Measurements from ENCODE around the gene DOC2A. TPM values are rescaled to one million over a fixed set of nuclear protein-coding genes. Genes with fewer than 3 reads are reported as not detected.

DOC2A gene
- total RNA-seq, 1 donor from 2014 or later, result 3.1 TPM

DNA sequence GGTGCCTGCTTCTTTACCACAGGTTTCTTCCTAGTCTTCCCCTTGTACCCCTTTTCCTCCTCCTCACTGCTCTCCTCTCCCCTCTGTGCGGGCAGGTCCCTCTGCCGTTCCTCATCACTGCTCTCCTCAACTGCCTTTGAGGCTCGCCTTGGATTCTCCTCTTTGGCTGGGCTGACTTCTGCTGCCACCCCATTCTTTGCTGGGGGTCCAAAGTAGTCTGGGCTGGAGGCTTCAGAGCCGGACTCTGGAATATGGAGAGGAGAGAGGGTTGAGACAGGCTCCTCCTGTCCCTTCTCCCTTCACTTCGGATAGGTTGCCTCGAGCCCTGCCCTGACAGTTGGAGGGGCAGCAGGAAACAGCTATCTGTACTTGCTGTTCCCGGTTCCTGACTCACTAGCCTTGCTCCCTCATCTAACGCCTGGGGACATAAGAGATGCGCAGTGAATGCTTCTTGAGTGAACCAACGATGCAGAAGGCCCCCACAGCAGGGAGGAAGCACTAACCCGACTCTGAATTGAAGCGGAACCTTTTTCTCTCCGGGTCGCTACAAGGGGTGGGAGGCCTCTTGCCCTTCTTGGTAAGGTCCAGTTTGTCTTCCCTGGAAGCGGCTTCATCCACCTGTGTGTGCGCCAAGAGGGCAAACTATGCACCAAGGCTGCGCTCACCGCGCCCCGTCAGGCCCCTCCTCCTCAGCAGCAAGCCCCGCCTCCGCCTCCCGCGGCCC lies 16.1 kb downstream of the DOC2A start:
- TF ChIP-seq, protein P1, sequence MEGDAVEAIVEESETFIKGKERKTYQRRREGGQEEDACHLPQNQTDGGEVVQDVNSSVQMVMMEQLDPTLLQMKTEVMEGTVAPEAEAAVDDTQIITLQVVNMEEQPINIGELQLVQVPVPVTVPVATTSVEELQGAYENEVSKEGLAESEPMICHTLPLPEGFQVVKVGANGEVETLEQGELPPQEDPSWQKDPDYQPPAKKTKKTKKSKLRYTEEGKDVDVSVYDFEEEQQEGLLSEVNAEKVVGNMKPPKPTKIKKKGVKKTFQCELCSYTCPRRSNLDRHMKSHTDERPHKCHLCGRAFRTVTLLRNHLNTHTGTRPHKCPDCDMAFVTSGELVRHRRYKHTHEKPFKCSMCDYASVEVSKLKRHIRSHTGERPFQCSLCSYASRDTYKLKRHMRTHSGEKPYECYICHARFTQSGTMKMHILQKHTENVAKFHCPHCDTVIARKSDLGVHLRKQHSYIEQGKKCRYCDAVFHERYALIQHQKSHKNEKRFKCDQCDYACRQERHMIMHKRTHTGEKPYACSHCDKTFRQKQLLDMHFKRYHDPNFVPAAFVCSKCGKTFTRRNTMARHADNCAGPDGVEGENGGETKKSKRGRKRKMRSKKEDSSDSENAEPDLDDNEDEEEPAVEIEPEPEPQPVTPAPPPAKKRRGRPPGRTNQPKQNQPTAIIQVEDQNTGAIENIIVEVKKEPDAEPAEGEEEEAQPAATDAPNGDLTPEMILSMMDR (IDR thresholded peaks at IDR 0.05), result no peak
- TF ChIP-seq EZH2phosphoT487 (IDR thresholded peaks at IDR 0.05) (no peak), EZH2 (IDR thresholded peaks at IDR 0.05) (no peak)
- Histone ChIP-seq H2AFZ (replicated peaks) (peak overlapping the region; percentile 99), H3K4me2 (peak overlapping the region; percentile 78), H3K36me3 (no peaks in the 10 kb centered on the region), H3K79me2 (ENCODE audit: low read depth) (peaks cover 12% of the 10 kb centered on the region), H3K9me3 (ENCODE audit: low read depth) (no peaks in the 10 kb centered on the region), H3F3A (ENCODE audit: low read depth) (peaks cover 20% of the 10 kb centered on the region), H3K27me3 (no peaks in the 10 kb centered on the region), H3K27ac (no peak overlapping the region), H3K4me1 (peaks cover 12% of the 10 kb centered on the region), H4K20me1 (ENCODE audit: low read depth) (no peaks in the 10 kb centered on the region), H3K4me3 (peak overlapping the region; percentile 80), H3K9ac (no peak overlapping the region)
- H3K36me3 Mint-ChIP-seq, result peaks cover 10% of the 10 kb centered on the region
- peaks cover 26% of the 10 kb centered on the region for H3K4me1 Mint-ChIP-seq
- no peak for DNase-seq (ENCODE audit: low spot score)
- peak overlapping the region; percentile 97 for H3K4me3 Mint-ChIP-seq
- H3K27me3 Mint-ChIP-seq (ENCODE audit: insufficient read depth, low read depth), result peaks cover 12% of the 10 kb centered on the region
- H3K27ac Mint-ChIP-seq, result peak overlapping the region; percentile 72
- H3K9me3 Mint-ChIP-seq, result no peaks in the 10 kb centered on the region

DNA sequence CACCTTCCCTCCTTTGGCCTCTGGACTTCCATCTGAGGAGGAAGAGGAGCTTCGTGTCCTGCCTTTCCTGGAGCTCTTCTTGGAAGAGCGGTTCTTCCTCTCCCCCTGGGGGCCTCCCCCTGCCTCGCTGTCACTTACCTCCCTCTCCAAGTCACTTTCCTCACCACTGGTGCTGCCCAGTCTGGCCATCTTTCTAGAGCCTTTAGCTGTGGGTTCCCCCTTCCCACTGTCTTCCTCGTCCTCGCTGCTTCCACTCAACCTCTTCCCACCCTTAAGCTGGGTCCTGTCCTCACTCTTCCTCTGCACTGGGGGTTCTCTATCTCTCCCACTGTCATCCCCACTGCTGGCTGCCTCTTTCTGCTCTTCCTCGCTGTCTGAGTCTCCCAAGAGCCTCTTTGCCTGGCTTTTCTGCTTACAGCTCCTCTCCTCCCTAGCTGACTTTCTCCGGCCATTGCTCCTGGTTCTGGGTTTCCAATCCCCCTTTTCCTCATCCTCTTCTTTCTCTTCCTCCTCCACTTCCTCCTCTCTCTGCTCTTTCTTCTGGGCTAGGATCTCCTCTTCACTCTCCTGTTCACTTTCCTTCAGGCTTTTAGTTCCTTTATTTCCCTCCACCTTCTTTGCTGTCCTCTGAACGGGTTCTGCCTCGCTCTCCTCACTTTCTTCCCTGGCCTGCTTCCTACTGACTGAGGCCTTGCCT lies 16.8 kb downstream of the DOC2A start:
- peaks cover 20% of the 10 kb centered on the region for H3F3A ChIP-seq (ENCODE audit: low read depth)
- peak overlapping the region; percentile 80 for H3K4me3 ChIP-seq
- Mint-ChIP-seq H3K36me3 (peaks cover 11% of the 10 kb centered on the region), H3K27ac (no peak overlapping the region), H3K9me3 (no peaks in the 10 kb centered on the region), H3K4me1 (peaks cover 27% of the 10 kb centered on the region), H3K27me3 (ENCODE audit: insufficient read depth, low read depth) (peaks cover 12% of the 10 kb centered on the region), H3K4me3 (peak overlapping the region; percentile 97)
- no peaks in the 10 kb centered on the region for H3K9me3 ChIP-seq (ENCODE audit: low read depth)
- no peaks in the 10 kb centered on the region for H3K36me3 ChIP-seq
- no peaks in the 10 kb centered on the region for H3K27me3 ChIP-seq
- TF ChIP-seq EZH2 (IDR thresholded peaks at IDR 0.05), result no peak
- TF ChIP-seq, protein P1 (IDR thresholded peaks at IDR 0.05), result no peak
- no peak for TF ChIP-seq EZH2phosphoT487 (IDR thresholded peaks at IDR 0.05)
- no peak for DNase-seq (ENCODE audit: low spot score)
- peaks cover 12% of the 10 kb centered on the region for H3K4me1 ChIP-seq
- H3K4me2 ChIP-seq, result peak overlapping the region; percentile 78
- no peaks in the 10 kb centered on the region for H4K20me1 ChIP-seq (ENCODE audit: low read depth)
- H3K27ac ChIP-seq, result no peak overlapping the region
- no peak overlapping the region for H3K9ac ChIP-seq
- H3K79me2 ChIP-seq (ENCODE audit: low read depth), result peaks cover 12% of the 10 kb centered on the region
- no peak overlapping the region for H2AFZ ChIP-seq (replicated peaks)

DNA sequence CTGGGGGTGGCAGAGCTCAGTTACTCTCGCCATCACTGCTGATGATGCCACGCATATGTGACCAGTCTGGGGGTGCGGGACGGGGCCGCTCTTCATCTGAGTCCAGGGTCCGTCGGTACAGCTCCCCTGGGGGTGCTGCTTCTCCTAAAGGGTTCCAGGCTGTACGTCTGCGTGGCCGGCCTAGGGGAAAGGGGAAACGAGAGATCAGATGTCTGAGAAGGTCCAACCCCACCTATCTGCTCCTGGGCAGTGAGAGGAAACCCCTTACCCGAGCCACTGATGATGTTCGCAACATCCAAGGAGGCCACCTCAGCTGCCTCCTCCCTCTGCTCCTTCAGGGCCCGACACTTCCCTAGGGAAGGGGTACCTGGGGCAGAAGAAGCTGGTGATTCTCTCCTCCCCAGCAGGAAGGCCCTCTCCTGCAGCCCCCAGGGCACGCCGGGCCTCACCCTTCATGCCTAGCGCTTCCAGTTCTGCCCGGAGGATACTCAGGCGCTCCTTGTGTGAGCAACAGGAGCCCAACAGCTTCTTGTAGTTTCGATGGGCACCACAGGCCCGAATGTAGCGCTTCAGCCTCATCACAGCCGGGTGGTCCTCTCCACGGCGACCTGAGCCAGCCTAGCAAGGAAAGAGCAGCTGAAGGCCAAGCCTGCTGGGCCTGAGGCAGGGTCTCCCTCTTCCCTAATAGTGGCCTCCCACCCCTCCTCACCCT lies 17.5 kb downstream of the DOC2A start:
- Mint-ChIP-seq H3K27ac (no peak overlapping the region), H3K4me1 (peaks cover 29% of the 10 kb centered on the region), H3K27me3 (ENCODE audit: insufficient read depth, low read depth) (peaks cover 9% of the 10 kb centered on the region), H3K36me3 (peaks cover 12% of the 10 kb centered on the region), H3K9me3 (no peaks in the 10 kb centered on the region), H3K4me3 (peak overlapping the region; percentile 97)
- Histone ChIP-seq H3K27ac (no peak overlapping the region), H3F3A (ENCODE audit: low read depth) (peaks cover 20% of the 10 kb centered on the region), H4K20me1 (ENCODE audit: low read depth) (no peaks in the 10 kb centered on the region), H3K79me2 (ENCODE audit: low read depth) (peaks cover 12% of the 10 kb centered on the region), H2AFZ (replicated peaks) (no peak overlapping the region), H3K27me3 (no peaks in the 10 kb centered on the region), H3K9ac (no peak overlapping the region), H3K36me3 (no peaks in the 10 kb centered on the region), H3K4me3 (no peak overlapping the region), H3K9me3 (ENCODE audit: low read depth) (no peaks in the 10 kb centered on the region), H3K4me2 (no peak overlapping the region), H3K4me1 (peaks cover 12% of the 10 kb centered on the region)
- no peak for DNase-seq (ENCODE audit: low spot score)
- no peak for TF ChIP-seq EZH2 (IDR thresholded peaks at IDR 0.05)
- TF ChIP-seq, protein P1 (IDR thresholded peaks at IDR 0.05), result no peak
- no peak for TF ChIP-seq EZH2phosphoT487 (IDR thresholded peaks at IDR 0.05)

All from neural progenitor cell (in vitro differentiated cells).